ENCODE data around the gene GOLGA8J.

GOLGA8J gene

DNA sequence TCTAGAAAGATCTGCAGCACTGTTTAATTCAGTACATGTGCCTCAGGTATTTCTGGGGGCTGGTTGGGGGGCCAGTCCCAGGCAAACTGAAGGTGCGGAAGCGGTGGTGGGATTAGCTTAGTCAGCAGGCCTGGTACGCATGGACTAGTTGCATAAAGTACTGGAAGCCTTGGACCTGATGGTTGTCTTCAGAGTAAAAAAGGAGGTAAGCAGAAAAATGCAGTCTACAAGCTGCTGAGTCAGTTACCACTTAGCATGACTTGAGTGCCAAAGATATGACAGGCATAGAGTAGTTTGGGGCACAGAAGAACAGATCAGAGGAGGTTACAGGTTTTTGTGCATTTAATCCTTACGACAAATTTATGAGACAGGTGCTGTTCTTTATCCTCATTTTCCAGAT, 19.9 kb upstream of the GOLGA8J start:
- ChIA-PET POLR2A (no interaction called here), CTCF (interaction anchor here (0.5 kb wide), 1 partner anchor 19 kb away, joined by 5 read pairs; no protein-coding TSS in a partner anchor)
- Histone ChIP-seq H3K4me1 (ENCODE audit: control insufficient read depth, insufficient read depth, low read length) (0 out of 2 replicates have a peak, but pooled peaks cover 3% of the 10 kb centered on the region), H3K36me3 (ENCODE audit: control insufficient read depth in 2 of 2, insufficient read depth in 1 of 2, low read length in 2 of 2) (no peaks in the 10 kb centered on the region), H3K27ac (ENCODE audit: extremely low read depth, low read depth, low read length) (no peak overlapping the region), H3K9me3 (ENCODE audit: control insufficient read depth, insufficient read depth, low read depth, low read length) (no peaks in the 10 kb centered on the region), H3K4me3 (ENCODE audit: low read depth, low read length) (no peak overlapping the region)
- no peak for TF ChIP-seq ZNF747 (tag by site-specific recombination; IDR thresholded peaks at IDR 0.05)
- no peak for TF ChIP-seq ZNF654 (tag by site-specific recombination; IDR thresholded peaks at IDR 0.05; ENCODE audit: low read depth)
- no peak for TF ChIP-seq ZNF423 (tag by site-specific recombination; IDR thresholded peaks at IDR 0.05)
- TF ChIP-seq ZNF133 (tag by site-specific recombination; IDR thresholded peaks at IDR 0.05): no peak
- TF ChIP-seq KLF9 (tag by site-specific recombination; IDR thresholded peaks at IDR 0.05; ENCODE audit: low read depth): no peak
- TF ChIP-seq, protein P1, sequence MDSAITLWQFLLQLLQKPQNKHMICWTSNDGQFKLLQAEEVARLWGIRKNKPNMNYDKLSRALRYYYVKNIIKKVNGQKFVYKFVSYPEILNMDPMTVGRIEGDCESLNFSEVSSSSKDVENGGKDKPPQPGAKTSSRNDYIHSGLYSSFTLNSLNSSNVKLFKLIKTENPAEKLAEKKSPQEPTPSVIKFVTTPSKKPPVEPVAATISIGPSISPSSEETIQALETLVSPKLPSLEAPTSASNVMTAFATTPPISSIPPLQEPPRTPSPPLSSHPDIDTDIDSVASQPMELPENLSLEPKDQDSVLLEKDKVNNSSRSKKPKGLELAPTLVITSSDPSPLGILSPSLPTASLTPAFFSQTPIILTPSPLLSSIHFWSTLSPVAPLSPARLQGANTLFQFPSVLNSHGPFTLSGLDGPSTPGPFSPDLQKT (IDR thresholded peaks at IDR 0.05; ENCODE audit: borderline replicate concordance, low read depth, low read length): no peak
- TF ChIP-seq, protein P2, sequence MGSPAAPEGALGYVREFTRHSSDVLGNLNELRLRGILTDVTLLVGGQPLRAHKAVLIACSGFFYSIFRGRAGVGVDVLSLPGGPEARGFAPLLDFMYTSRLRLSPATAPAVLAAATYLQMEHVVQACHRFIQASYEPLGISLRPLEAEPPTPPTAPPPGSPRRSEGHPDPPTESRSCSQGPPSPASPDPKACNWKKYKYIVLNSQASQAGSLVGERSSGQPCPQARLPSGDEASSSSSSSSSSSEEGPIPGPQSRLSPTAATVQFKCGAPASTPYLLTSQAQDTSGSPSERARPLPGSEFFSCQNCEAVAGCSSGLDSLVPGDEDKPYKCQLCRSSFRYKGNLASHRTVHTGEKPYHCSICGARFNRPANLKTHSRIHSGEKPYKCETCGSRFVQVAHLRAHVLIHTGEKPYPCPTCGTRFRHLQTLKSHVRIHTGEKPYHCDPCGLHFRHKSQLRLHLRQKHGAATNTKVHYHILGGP (tag by site-specific recombination; IDR thresholded peaks at IDR 0.05): no peak
- TF ChIP-seq ZNF600 (tag by site-specific recombination; IDR thresholded peaks at IDR 0.05): no peak
- TF ChIP-seq, protein P3, sequence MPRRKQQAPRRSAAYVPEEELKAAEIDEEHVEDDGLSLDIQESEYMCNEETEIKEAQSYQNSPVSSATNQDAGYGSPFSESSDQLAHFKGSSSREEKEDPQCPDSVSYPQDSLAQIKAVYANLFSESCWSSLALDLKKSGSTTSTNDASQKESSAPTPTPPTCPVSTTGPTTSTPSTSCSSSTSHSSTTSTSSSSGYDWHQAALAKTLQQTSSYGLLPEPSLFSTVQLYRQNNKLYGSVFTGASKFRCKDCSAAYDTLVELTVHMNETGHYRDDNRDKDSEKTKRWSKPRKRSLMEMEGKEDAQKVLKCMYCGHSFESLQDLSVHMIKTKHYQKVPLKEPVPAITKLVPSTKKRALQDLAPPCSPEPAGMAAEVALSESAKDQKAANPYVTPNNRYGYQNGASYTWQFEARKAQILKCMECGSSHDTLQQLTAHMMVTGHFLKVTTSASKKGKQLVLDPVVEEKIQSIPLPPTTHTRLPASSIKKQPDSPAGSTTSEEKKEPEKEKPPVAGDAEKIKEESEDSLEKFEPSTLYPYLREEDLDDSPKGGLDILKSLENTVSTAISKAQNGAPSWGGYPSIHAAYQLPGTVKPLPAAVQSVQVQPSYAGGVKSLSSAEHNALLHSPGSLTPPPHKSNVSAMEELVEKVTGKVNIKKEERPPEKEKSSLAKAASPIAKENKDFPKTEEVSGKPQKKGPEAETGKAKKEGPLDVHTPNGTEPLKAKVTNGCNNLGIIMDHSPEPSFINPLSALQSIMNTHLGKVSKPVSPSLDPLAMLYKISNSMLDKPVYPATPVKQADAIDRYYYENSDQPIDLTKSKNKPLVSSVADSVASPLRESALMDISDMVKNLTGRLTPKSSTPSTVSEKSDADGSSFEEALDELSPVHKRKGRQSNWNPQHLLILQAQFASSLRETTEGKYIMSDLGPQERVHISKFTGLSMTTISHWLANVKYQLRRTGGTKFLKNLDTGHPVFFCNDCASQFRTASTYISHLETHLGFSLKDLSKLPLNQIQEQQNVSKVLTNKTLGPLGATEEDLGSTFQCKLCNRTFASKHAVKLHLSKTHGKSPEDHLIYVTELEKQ (tag by site-specific recombination; IDR thresholded peaks at IDR 0.05; ENCODE audit: borderline replicate concordance): no peak
- TF ChIP-seq ZBTB1 (tag by site-specific recombination; IDR thresholded peaks at IDR 0.05): no peak
- no peak for TF ChIP-seq ZNF701 (tag by site-specific recombination; IDR thresholded peaks at IDR 0.05)
- TF ChIP-seq, protein P4, sequence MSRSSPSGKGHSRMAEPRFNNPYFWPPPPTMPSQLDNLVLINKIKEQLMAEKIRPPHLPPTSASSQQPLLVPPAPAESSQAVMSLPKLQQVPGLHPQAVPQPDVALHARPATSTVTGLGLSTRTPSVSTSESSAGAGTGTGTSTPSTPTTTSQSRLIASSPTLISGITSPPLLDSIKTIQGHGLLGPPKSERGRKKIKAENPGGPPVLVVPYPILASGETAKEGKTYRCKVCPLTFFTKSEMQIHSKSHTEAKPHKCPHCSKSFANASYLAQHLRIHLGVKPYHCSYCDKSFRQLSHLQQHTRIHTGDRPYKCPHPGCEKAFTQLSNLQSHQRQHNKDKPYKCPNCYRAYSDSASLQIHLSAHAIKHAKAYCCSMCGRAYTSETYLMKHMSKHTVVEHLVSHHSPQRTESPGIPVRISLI (tag by site-specific recombination; IDR thresholded peaks at IDR 0.05): no peak
- no peak for TF ChIP-seq TCF7L2 (IDR thresholded peaks at IDR 0.05; ENCODE audit: borderline replicate concordance, low read depth, low read length)
- TF ChIP-seq ZNF514 (tag by site-specific recombination; IDR thresholded peaks at IDR 0.05): no peak

DNA sequence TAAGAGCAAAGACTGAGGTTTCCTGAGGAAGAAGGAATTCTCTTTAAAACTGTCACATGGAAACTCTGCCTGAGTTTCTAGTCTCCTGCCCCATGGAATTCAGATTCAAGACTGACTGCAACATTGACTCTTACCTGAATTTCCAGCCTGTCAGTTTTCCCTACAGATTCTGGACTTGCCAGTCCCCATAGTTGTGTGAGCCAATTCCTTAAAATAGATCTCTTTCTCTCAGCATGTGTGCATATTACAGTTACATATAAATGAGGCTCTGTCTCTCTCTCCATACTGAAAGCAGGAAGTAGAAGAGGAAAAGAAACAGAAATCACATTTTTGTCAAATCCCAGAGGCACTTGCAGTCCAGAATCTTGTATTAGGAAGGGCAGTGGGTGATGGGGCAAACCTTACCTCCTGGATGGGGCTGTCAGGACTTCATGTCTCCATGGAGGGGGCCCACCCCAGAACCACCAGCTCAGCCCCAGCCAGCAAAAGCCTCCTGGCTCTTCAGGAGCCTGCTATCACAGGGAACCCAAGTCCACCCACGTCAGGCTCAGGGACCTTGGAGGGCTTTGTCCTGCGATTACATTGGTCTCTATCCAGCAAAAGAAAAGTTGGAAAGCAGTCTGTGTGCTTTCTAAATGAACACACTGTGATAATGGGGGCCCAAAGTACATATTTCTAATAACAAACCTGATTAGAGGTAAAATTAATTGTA, 18.8 kb upstream of the GOLGA8J start:
- Histone ChIP-seq H3K4me3 (ENCODE audit: low read depth, low read length) (no peak overlapping the region), H3K27ac (ENCODE audit: extremely low read depth, low read depth, low read length) (no peak overlapping the region), H3K4me1 (ENCODE audit: control insufficient read depth, insufficient read depth, low read length) (0 out of 2 replicates have a peak, but pooled peaks cover 3% of the 10 kb centered on the region), H3K36me3 (ENCODE audit: control insufficient read depth in 2 of 2, insufficient read depth in 1 of 2, low read length in 2 of 2) (no peaks in the 10 kb centered on the region), H3K9me3 (ENCODE audit: control insufficient read depth, insufficient read depth, low read depth, low read length) (no peaks in the 10 kb centered on the region)
- ChIA-PET CTCF (no interaction called here), POLR2A (no interaction called here)
- TF ChIP-seq ZNF112 (tag by site-specific recombination; IDR thresholded peaks at IDR 0.05): no peak
- TF ChIP-seq GFI1B (tag by site-specific recombination; IDR thresholded peaks at IDR 0.05): no peak
- no peak for TF ChIP-seq GLI4 (tag by site-specific recombination; IDR thresholded peaks at IDR 0.05)
